ENCODE data around the gene APOL6. TPM values are rescaled to one million over a fixed set of nuclear protein-coding genes. Genes with fewer than 3 reads are reported as not detected.

APOL6 gene
- total and polyA plus RNA-seq, 9 of the 15 experiments (the other 6 are each of a cell fraction or from before 2014, with no cell fraction given): 0.29 to 1.2 (median 0.70) TPM

DNA sequence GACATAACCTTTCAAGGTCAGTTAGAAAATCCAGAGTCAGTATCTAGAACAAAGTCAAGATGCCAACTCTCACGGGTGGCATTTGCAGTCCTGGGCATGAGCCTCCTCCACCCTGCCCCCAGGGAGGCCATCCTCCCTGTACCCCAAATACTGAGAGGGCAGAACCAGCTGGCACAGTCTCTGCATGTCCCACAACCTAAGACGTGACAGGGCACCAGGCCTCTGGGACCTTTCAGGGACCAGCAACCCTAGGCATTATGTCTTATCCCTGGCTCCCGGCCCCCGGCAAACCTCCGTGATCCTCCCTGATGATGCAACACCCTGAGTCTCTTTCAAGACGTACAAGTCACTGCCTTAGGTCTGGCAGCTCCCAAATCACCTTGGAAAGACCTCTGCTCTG lies 33.1 kb upstream of the APOL6 start (continued):
- TF ChIP-seq ZNF589 (CRISPR knock-in tag; IDR thresholded peaks at IDR 0.05; ENCODE audit: low read depth) (peak; percentile 39; the same call in 1 of the 2 replicates), ARNT (IDR thresholded peaks at IDR 0.05) (no peak), ZNF551 (CRISPR knock-in tag; IDR thresholded peaks at IDR 0.05) (no peak), BRCA1 (IDR thresholded peaks at IDR 0.05) (no peak), BRCA1 (CRISPR knock-in tag; IDR thresholded peaks at IDR 0.05) (no peak), ELF4 (CRISPR knock-in tag; IDR thresholded peaks at IDR 0.05) (no peak), SMAD4 (CRISPR knock-in tag; conservative IDR thresholded peaks at IDR 0.05) (peak; percentile 68; the same call in 1 of the 2 replicates), NR2C2 (CRISPR knock-in tag; IDR thresholded peaks at IDR 0.05) (no peak), NR2C2 (tag; IDR thresholded peaks at IDR 0.05) (peak; percentile 50; the same call in 1 of the 2 replicates), SUPT5H (IDR thresholded peaks at IDR 0.05) (no peak), CREBBP (IDR thresholded peaks at IDR 0.05; ENCODE audit: low read depth, low read length) (no peak), POLR3A (IDR thresholded peaks at IDR 0.05; ENCODE audit: borderline replicate concordance, extremely low read depth, insufficient read depth, insufficient read length) (no peak), MTF1 (CRISPR knock-in tag; IDR thresholded peaks at IDR 0.05; ENCODE audit: borderline replicate concordance) (no peak), ESRRA (IDR thresholded peaks at IDR 0.05; ENCODE audit: borderline replicate concordance, low read depth) (peak; percentile 83), U2AF1 (optimal IDR thresholded peaks at IDR 0.05; ENCODE audit: low read depth, low read length) (no peak), ZNF586 (CRISPR knock-in tag; conservative IDR thresholded peaks at IDR 0.05) (no peak), ZNF224 (CRISPR knock-in tag; IDR thresholded peaks at IDR 0.05) (no peak), ZNF384 (IDR thresholded peaks at IDR 0.05; ENCODE audit: low read depth, low read length) (no peak), COPS2 (conservative IDR thresholded peaks at IDR 0.05) (no peak), HDAC3 (IDR thresholded peaks at IDR 0.05; ENCODE audit: borderline replicate concordance, partially characterized antibody) (no peak), SREBF1 (IDR thresholded peaks at IDR 0.05; ENCODE audit: borderline replicate concordance, low read depth, low read length) (no peak), ZNF445 (CRISPR knock-in tag; IDR thresholded peaks at IDR 0.05; ENCODE audit: low read depth) (no peak), PCBP2 (IDR thresholded peaks at IDR 0.05; ENCODE audit: low read depth, low read length, poor library complexity, severe bottlenecking) (no peak), ZNF408 (CRISPR knock-in tag; IDR thresholded peaks at IDR 0.05; ENCODE audit: low read depth) (no peak), C11orf30 (IDR thresholded peaks at IDR 0.05; ENCODE audit: low read depth) (no peak)
- TF ChIP-seq, protein P1, sequence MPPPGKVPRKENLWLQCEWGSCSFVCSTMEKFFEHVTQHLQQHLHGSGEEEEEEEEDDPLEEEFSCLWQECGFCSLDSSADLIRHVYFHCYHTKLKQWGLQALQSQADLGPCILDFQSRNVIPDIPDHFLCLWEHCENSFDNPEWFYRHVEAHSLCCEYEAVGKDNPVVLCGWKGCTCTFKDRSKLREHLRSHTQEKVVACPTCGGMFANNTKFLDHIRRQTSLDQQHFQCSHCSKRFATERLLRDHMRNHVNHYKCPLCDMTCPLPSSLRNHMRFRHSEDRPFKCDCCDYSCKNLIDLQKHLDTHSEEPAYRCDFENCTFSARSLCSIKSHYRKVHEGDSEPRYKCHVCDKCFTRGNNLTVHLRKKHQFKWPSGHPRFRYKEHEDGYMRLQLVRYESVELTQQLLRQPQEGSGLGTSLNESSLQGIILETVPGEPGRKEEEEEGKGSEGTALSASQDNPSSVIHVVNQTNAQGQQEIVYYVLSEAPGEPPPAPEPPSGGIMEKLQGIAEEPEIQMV (tag; conservative IDR thresholded peaks at IDR 0.05; ENCODE audit: low read depth): no peak
- TF ChIP-seq, protein P2, sequence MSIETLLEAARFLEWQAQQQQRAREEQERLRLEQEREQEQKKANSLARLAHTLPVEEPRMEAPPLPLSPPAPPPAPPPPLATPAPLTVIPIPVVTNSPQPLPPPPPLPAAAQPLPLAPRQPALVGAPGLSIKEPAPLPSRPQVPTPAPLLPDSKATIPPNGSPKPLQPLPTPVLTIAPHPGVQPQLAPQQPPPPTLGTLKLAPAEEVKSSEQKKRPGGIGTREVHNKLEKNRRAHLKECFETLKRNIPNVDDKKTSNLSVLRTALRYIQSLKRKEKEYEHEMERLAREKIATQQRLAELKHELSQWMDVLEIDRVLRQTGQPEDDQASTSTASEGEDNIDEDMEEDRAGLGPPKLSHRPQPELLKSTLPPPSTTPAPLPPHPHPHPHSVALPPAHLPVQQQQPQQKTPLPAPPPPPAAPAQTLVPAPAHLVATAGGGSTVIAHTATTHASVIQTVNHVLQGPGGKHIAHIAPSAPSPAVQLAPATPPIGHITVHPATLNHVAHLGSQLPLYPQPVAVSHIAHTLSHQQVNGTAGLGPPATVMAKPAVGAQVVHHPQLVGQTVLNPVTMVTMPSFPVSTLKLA (conservative IDR thresholded peaks at IDR 0.05): no peak
- TF ChIP-seq, protein P3, sequence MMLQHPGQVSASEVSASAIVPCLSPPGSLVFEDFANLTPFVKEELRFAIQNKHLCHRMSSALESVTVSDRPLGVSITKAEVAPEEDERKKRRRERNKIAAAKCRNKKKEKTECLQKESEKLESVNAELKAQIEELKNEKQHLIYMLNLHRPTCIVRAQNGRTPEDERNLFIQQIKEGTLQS (IDR thresholded peaks at IDR 0.05): peak; percentile 97
- TF ChIP-seq, protein P3 (CRISPR knock-in tag; conservative IDR thresholded peaks at IDR 0.05): no peak
